Measurements from ENCODE around the gene LRRC8E. TPM values are rescaled to one million over a fixed set of nuclear protein-coding genes. Genes with fewer than 3 reads are reported as not detected.

Gene LRRC8E
- total RNA-seq, 1 donor from 2014 or later, result 3.5 TPM

DNA sequence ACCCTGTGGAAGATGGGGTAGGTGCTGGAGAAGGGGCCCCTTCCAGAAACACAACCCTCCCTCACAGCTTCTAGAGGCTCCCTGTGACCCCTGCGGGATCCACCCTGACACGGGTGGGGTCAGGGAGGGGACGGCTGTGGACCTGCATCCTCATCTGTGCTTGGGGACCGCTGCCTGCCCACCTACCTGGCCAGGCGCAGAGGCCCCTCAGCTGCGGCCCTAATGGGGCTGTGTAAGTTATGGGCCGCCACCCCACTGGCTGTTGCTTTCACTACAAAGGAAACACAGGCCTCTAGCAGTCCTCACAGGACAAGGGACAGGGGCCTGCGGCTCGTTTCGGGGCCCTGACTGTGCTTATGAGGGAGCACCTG is 44.6 kb downstream of the LRRC8E start:
- H3K27ac Mint-ChIP-seq (ENCODE audit: unreplicated experiment), result no peak overlapping the region
- TF ChIP-seq, protein P1, sequence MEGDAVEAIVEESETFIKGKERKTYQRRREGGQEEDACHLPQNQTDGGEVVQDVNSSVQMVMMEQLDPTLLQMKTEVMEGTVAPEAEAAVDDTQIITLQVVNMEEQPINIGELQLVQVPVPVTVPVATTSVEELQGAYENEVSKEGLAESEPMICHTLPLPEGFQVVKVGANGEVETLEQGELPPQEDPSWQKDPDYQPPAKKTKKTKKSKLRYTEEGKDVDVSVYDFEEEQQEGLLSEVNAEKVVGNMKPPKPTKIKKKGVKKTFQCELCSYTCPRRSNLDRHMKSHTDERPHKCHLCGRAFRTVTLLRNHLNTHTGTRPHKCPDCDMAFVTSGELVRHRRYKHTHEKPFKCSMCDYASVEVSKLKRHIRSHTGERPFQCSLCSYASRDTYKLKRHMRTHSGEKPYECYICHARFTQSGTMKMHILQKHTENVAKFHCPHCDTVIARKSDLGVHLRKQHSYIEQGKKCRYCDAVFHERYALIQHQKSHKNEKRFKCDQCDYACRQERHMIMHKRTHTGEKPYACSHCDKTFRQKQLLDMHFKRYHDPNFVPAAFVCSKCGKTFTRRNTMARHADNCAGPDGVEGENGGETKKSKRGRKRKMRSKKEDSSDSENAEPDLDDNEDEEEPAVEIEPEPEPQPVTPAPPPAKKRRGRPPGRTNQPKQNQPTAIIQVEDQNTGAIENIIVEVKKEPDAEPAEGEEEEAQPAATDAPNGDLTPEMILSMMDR (IDR thresholded peaks at IDR 0.05), result no peak
- H3K4me3 Mint-ChIP-seq (ENCODE audit: unreplicated experiment), result no peak overlapping the region
- H3K4me1 Mint-ChIP-seq (ENCODE audit: unreplicated experiment), result peaks cover 27% of the 10 kb centered on the region
- H3K36me3 Mint-ChIP-seq (ENCODE audit: unreplicated experiment), result peaks cover 34% of the 10 kb centered on the region
- no peaks in the 10 kb centered on the region for H3K9me3 Mint-ChIP-seq (ENCODE audit: unreplicated experiment)
- DNase-seq (ENCODE audit: extremely low spot score, unreplicated experiment), result no peak
- H3K27me3 Mint-ChIP-seq (ENCODE audit: unreplicated experiment), result no peaks in the 10 kb centered on the region

DNA sequence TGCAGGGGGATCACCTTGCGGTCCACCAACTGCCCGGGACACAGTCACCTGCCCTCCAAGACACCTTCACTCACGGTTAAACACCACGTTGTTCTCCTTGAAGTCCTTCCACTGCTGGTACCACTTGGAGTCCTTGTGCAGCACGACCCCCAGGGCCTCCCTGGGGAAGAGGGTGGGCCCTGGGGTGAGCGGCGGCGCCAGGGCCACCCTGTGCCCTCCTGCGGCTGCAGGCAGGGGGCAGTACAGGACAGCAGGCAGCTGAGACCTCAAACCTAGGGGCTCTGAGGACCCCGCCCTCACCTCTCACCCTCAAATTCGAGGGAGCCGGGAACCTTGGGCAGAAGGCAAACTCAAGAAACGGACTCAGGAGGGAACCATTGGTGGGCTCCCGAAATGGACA is 45.1 kb downstream of the LRRC8E start:
- DNase-seq (ENCODE audit: extremely low spot score, unreplicated experiment), result no peak
- Mint-ChIP-seq H3K36me3 (ENCODE audit: unreplicated experiment) (peaks cover 32% of the 10 kb centered on the region), H3K4me1 (ENCODE audit: unreplicated experiment) (peaks cover 22% of the 10 kb centered on the region), H3K27ac (ENCODE audit: unreplicated experiment) (no peak overlapping the region), H3K27me3 (ENCODE audit: unreplicated experiment) (no peaks in the 10 kb centered on the region), H3K4me3 (ENCODE audit: unreplicated experiment) (no peak overlapping the region), H3K9me3 (ENCODE audit: unreplicated experiment) (no peaks in the 10 kb centered on the region)
- TF ChIP-seq, protein P1 (IDR thresholded peaks at IDR 0.05), result peak; percentile 39

DNA sequence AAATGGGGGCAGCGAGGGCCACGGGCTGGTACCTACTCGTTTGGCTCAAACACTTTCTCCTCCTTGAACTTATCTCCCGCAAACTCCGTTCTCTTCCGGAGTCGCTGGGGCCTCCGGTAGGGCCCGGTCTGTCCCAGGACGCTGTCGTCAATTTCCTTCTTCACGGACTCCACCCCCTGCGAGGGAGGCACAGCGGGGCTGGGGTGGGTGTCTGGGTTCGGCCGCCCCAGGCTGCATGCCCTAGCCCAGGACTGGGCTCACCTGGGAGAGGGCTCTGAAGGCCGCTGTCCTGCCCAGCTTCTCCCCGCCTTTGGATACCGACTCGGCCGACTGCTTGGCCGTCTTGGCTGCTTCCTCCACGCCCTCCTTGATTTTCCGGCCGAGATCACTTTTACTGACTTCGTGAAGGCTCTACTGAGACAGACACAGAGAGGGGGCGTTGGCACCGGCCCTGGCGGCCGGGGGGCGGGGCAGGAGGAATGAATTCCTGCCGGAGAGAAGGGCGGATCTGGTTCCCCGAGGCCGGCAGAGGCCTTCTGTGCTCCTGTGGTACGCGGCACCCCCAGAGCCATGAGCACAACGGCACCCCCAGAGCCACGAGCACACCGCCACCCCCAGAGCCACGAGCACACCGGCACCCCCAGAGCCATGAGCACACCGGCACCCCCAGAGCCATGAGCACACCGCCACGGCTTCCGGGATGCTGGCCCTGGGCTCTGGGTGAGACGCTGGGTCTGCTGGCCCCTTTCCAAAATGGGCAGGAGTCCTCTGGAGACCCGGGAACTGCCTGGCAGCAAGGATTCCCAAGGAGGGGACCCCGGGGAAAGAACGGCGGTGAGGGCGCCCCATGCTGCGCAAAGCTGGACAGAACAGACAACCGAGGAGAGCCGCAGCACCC is 45.8 kb downstream of the LRRC8E start:
- no peaks in the 10 kb centered on the region for H3K27me3 Mint-ChIP-seq (ENCODE audit: unreplicated experiment)
- DNase-seq (ENCODE audit: extremely low spot score, unreplicated experiment), result no peak
- H3K9me3 Mint-ChIP-seq (ENCODE audit: unreplicated experiment), result no peaks in the 10 kb centered on the region
- H3K4me1 Mint-ChIP-seq (ENCODE audit: unreplicated experiment), result peaks cover 15% of the 10 kb centered on the region
- TF ChIP-seq, protein P1 (IDR thresholded peaks at IDR 0.05), result no peak
- peaks cover 33% of the 10 kb centered on the region for H3K36me3 Mint-ChIP-seq (ENCODE audit: unreplicated experiment)
- H3K4me3 Mint-ChIP-seq (ENCODE audit: unreplicated experiment), result no peak overlapping the region
- no peak overlapping the region for H3K27ac Mint-ChIP-seq (ENCODE audit: unreplicated experiment)

DNA sequence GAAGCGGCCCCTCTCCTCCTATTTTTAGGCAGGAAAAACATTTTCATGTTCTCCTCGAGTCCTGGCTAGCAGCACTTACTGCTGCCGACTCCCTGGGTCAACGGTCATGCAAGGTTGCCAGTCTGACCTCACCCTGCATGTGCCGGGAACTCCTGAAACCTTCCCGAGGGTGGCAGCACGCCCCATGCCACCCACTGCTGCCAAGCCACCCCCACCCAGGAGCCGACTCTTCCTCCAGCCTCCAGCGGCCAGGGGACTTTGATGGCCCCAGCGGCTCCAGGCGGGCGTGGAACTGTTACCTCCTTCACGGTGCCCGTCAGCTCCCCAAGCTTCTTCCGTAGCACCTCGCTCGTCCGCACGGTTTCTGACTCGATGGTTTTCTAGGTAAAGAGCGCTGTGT is 46.5 kb downstream of the LRRC8E start:
- Mint-ChIP-seq H3K4me1 (ENCODE audit: unreplicated experiment) (peaks cover 8% of the 10 kb centered on the region), H3K4me3 (ENCODE audit: unreplicated experiment) (no peak overlapping the region), H3K27ac (ENCODE audit: unreplicated experiment) (no peak overlapping the region), H3K27me3 (ENCODE audit: unreplicated experiment) (no peaks in the 10 kb centered on the region), H3K36me3 (ENCODE audit: unreplicated experiment) (peaks cover 33% of the 10 kb centered on the region), H3K9me3 (ENCODE audit: unreplicated experiment) (no peaks in the 10 kb centered on the region)
- TF ChIP-seq, protein P1 (IDR thresholded peaks at IDR 0.05), result no peak
- no peak for DNase-seq (ENCODE audit: extremely low spot score, unreplicated experiment)

DNA sequence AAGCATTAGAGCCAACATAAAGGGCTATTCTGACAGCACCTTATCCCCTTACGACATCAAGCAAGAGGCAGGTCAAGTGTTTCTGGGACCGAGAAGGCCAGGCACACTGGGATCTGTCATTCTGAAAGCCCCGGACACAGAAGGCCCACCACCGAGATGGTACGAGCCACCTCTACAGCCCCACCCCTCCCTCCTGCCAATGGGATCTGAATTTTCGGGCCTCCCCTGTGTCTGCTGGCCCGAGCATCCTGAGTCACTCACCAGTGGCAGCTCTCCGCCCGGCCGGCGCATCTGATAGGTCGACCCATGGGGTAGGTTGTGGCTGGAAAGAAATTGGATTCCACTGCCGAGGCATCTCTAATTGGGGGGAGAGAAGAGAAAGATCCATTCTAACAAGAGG is 52.5 kb downstream of the LRRC8E start:
- TF ChIP-seq, protein P1 (IDR thresholded peaks at IDR 0.05), result no peak
- Mint-ChIP-seq H3K4me1 (ENCODE audit: unreplicated experiment) (peaks cover 17% of the 10 kb centered on the region), H3K4me3 (ENCODE audit: unreplicated experiment) (no peak overlapping the region), H3K27me3 (ENCODE audit: unreplicated experiment) (no peaks in the 10 kb centered on the region), H3K9me3 (ENCODE audit: unreplicated experiment) (no peaks in the 10 kb centered on the region), H3K27ac (ENCODE audit: unreplicated experiment) (no peak overlapping the region), H3K36me3 (ENCODE audit: unreplicated experiment) (peaks cover 18% of the 10 kb centered on the region)
- no peak for DNase-seq (ENCODE audit: extremely low spot score, unreplicated experiment)

Data from osteocyte (in vitro differentiated cells).